PC-3 (cell line): ENCODE measurements around the gene CKS1B.

Experiments
- EZH2 ChIP-seq: fragments of 300-600 bp; sonication (generic); IDR thresholded peaks from one replicate; pipeline ENCODE4 v1.6.1; 2017; ENCODE audit warnings: antibody characterized with exemption, mild to moderate bottlenecking, low read length; ENCODE audit not compliant: unreplicated experiment
- EZH2phosphoT487 ChIP-seq: fragments of 300-600 bp; sonication (generic); IDR thresholded peaks from 2 replicates; pipeline ENCODE4 v1.6.1; 2018; ENCODE audit warnings: mild to moderate bottlenecking, antibody characterized with exemption, low read length, borderline replicate concordance
- TF ChIP-seq, protein P1 (sequence below): fragments of 300-600 bp; sonication (generic); conservative IDR thresholded peaks from 2 replicates; pipeline ENCODE4 v1.5.1; 2017; ENCODE audit warnings: antibody characterized with exemption, low read depth, mild to moderate bottlenecking, low read length

DNA sequence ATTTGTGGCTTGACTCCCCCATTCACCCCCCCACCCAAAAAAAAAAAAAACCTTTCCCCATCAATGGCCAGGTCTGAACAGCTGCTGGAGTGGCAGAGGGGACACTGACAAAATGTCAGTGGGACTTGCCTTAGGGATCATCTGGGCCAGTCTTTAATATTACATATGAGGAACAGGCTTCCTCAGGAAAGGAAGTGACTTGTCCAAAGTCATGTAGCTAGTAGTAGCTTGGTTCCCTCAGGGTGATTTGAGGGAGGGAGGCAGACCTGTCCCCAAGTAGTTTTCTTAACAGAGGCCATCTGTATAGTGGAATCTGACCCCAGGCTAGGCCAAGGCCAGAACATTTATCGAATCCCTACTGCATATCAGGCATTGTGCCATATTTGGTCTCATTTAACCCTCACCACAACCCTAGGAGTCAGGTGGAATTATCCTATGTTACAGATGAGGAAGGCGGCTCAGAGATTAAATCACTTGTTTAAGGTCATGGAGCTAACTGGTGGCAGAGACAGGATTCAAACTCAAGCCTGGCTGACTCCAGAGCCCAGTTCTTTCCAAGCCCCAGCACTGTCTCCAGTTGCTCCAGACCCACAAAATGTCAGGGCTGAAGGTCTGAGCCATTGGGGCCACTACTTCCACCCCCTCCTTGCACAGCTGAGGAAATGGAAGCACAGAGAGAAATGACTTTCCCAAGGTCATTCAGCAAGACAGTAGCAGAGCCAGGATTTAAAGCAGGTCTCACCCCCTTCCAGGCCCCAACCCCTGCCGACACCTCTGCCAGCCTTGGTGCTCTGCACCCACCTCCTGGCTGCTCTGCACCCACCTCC lies 38.5 kb downstream of the CKS1B start:
- TF ChIP-seq, protein P1, sequence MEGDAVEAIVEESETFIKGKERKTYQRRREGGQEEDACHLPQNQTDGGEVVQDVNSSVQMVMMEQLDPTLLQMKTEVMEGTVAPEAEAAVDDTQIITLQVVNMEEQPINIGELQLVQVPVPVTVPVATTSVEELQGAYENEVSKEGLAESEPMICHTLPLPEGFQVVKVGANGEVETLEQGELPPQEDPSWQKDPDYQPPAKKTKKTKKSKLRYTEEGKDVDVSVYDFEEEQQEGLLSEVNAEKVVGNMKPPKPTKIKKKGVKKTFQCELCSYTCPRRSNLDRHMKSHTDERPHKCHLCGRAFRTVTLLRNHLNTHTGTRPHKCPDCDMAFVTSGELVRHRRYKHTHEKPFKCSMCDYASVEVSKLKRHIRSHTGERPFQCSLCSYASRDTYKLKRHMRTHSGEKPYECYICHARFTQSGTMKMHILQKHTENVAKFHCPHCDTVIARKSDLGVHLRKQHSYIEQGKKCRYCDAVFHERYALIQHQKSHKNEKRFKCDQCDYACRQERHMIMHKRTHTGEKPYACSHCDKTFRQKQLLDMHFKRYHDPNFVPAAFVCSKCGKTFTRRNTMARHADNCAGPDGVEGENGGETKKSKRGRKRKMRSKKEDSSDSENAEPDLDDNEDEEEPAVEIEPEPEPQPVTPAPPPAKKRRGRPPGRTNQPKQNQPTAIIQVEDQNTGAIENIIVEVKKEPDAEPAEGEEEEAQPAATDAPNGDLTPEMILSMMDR, result no peak
- no peak for TF ChIP-seq EZH2
- TF ChIP-seq EZH2phosphoT487, result no peak
